DOHH2 (cell line): ENCODE results near the gene RRP12.

ENCODE experiments used
- CTCF ChIP-seq: fragments of 200-600 bp; sonication (generic); IDR thresholded peaks from one replicate; pipeline ENCODE4 v1.5.1; 2014; ENCODE audit warnings: antibody characterized with exemption, mild to moderate bottlenecking, low read depth, low read length; ENCODE audit not compliant: poor library complexity, severe bottlenecking
- EZH2phosphoT487 ChIP-seq: fragments of 200-600 bp; sonication (generic); IDR thresholded peaks from 2 replicates; pipeline ENCODE4 v1.6.1; 2017; ENCODE audit warnings: borderline replicate concordance, mild to moderate bottlenecking, antibody characterized with exemption, low read length, moderate library complexity, mixed read lengths

- no peak for TF ChIP-seq CTCF
- no peak for TF ChIP-seq EZH2phosphoT487
Measured at GRCh38 chr10:97378933-97379921, 21.9 kb downstream of the RRP12 start.
